ENCODE data around the gene GZMM.

The GZMM gene

DNA sequence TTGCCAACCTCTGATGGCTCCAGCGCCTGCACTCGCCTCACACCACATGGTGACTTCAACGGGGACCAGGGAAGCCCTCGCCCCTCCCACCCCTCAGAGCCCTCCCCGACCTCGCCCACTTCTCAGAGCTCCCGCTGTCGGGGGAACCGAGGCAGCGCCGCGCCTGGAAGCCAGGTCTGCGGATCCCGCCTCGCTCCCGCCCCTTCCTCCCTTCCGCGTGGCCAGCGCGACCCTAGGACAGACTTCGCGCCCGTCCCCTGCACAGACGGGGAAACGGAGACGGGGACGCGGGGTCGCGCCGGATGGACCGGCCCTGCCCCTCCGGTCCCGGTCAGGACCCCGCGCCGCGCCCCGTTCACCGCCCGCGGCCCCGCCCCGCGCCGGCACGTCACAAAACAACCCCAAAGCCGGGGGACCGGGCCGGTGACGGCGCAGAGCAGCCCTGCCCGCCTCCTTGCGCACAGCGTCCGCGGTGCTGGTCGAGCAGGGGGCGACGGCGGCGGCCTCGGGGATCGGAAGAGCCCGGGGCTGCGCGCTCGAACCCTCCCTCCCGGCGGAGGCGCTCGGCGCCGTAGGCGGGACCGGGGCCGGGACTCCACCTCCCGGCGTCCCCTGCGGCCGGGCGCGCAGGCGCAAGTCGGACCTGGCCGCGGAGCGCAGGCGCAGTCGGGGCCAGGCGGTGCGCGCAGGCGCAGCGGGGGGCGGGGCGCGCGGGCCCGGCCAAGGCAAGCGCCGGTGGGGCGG, 12.7 kb upstream of the GZMM start:
- H3K27ac ChIP-seq (ENCODE audit: poor library complexity, severe bottlenecking): peak overlapping the region; percentile 69
- H3K36me3 ChIP-seq (ENCODE audit: low read depth): peaks cover 2% of the 10 kb centered on the region
- H3K9me3 ChIP-seq (ENCODE audit: severe bottlenecking): no peaks in the 10 kb centered on the region
- no peaks in the 10 kb centered on the region for H3K4me1 ChIP-seq (ENCODE audit: insufficient read depth, poor library complexity, severe bottlenecking)
- H3K27me3 ChIP-seq (ENCODE audit: insufficient read depth, poor library complexity, severe bottlenecking): no peaks in the 10 kb centered on the region
- peak overlapping the region; percentile 84 for H3K4me3 ChIP-seq (ENCODE audit: severe bottlenecking)
- ATAC-seq (ENCODE audit: low read depth) (peak; percentile 49), DNase-seq (ENCODE audit: low spot score) (no peak)
- TF ChIP-seq, protein P1, sequence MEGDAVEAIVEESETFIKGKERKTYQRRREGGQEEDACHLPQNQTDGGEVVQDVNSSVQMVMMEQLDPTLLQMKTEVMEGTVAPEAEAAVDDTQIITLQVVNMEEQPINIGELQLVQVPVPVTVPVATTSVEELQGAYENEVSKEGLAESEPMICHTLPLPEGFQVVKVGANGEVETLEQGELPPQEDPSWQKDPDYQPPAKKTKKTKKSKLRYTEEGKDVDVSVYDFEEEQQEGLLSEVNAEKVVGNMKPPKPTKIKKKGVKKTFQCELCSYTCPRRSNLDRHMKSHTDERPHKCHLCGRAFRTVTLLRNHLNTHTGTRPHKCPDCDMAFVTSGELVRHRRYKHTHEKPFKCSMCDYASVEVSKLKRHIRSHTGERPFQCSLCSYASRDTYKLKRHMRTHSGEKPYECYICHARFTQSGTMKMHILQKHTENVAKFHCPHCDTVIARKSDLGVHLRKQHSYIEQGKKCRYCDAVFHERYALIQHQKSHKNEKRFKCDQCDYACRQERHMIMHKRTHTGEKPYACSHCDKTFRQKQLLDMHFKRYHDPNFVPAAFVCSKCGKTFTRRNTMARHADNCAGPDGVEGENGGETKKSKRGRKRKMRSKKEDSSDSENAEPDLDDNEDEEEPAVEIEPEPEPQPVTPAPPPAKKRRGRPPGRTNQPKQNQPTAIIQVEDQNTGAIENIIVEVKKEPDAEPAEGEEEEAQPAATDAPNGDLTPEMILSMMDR (IDR thresholded peaks at IDR 0.05; ENCODE audit: poor library complexity, severe bottlenecking): no peak

- Histone ChIP-seq H3K27ac (ENCODE audit: poor library complexity, severe bottlenecking) (peak within 1 kb of the TSS; percentile 69), H3K36me3 (ENCODE audit: low read depth) (peaks cover 10% of the 10 kb centered on the region), H3K4me1 (ENCODE audit: insufficient read depth, poor library complexity, severe bottlenecking) (no peaks in the 10 kb centered on the region), H3K9me3 (ENCODE audit: severe bottlenecking) (no peaks in the 10 kb centered on the region), H3K4me3 (ENCODE audit: severe bottlenecking) (peak within 1 kb of the TSS; percentile 84), H3K27me3 (ENCODE audit: insufficient read depth, poor library complexity, severe bottlenecking) (no peaks in the 10 kb centered on the region)
- TF ChIP-seq, protein P1 (IDR thresholded peaks at IDR 0.05; ENCODE audit: poor library complexity, severe bottlenecking): no peak
- no peak for DNase-seq (ENCODE audit: low spot score)
- peak; percentile 13; the same call in 1 of the 3 replicates for ATAC-seq (ENCODE audit: low read depth)
Observed at GRCh38 chr19:531753-532560, 11.9 kb upstream of the GZMM start, which contains the start of gene CDC34. Gene CDC34 (plus strand): TSS chr19:531760. CDS start chr19:531932, 172 bp downstream.

- Histone ChIP-seq H3K27me3 (ENCODE audit: insufficient read depth, poor library complexity, severe bottlenecking) (no peaks in the 10 kb centered on the region), H3K4me1 (ENCODE audit: insufficient read depth, poor library complexity, severe bottlenecking) (no peaks in the 10 kb centered on the region), H3K9me3 (ENCODE audit: severe bottlenecking) (no peaks in the 10 kb centered on the region), H3K4me3 (ENCODE audit: severe bottlenecking) (peak overlapping the region; percentile 84), H3K27ac (ENCODE audit: poor library complexity, severe bottlenecking) (peak overlapping the region; percentile 69), H3K36me3 (ENCODE audit: low read depth) (peaks cover 11% of the 10 kb centered on the region)
- TF ChIP-seq, protein P1 (IDR thresholded peaks at IDR 0.05; ENCODE audit: poor library complexity, severe bottlenecking): peak; percentile 73
- no peak for DNase-seq (ENCODE audit: low spot score)
- peak; percentile 39 for ATAC-seq (ENCODE audit: low read depth)
Observed at GRCh38 chr19:532561-533363, 11.1 kb upstream of the GZMM start.

DNA sequence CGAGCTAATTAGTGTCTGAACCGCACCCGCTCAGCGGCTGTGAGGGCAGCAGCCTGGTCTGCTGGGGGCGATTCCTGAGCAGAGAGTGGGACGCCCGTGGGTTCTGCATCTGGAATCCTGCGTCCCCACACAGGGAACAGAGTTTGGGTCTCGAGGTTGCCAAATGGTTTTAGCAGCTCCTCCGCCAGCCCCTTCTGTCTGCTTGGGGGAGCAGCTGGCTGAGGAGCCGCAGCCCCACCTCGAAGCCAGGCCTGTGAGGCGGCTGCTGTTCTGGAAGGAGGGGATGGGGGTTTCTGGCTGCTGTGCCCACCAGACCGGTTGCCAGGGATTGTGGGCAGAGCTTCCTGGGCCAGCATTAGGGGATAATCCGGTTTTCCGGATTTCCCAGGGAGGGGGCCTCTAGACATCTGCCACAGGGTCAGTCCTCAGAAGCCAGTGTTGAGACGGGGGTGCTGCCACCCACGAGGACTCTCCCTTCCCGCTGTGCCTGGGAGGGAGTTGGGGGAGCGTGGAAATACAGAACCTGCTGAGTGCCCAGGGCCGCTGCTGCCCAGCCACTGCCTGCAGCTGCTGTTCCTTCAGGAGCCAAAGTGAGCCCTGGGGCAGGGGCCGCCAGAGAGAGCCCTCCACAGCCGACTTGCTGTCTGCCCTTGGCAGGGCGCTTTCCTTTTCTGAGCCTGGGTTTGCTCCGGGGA, 10.3 kb upstream of the GZMM start:
- Histone ChIP-seq H3K4me1 (ENCODE audit: insufficient read depth, poor library complexity, severe bottlenecking) (no peaks in the 10 kb centered on the region), H3K36me3 (ENCODE audit: low read depth) (peaks cover 11% of the 10 kb centered on the region), H3K27ac (ENCODE audit: poor library complexity, severe bottlenecking) (peak overlapping the region; percentile 69), H3K4me3 (ENCODE audit: severe bottlenecking) (peak overlapping the region; percentile 84), H3K9me3 (ENCODE audit: severe bottlenecking) (no peaks in the 10 kb centered on the region), H3K27me3 (ENCODE audit: insufficient read depth, poor library complexity, severe bottlenecking) (no peaks in the 10 kb centered on the region)
- no peak for ATAC-seq (ENCODE audit: low read depth)
- TF ChIP-seq, protein P1 (IDR thresholded peaks at IDR 0.05; ENCODE audit: poor library complexity, severe bottlenecking): no peak
- no peak for DNase-seq (ENCODE audit: low spot score)
